Brain microvascular endothelial cell (primary cell): ENCODE results near the gene MDFI.

Experiments used
- DNase-seq: peaks from one replicate; pipeline ENCODE4 v3.0.0-alpha.2; 2020
- H3K27ac ChIP-seq: fragments of 250-450 bp; sonication (Bioruptor Pico); 2 replicates; pipeline ENCODE4 v1.5.1; 2020; ENCODE audit warnings: mild to moderate bottlenecking, moderate library complexity
- H3K27me3 ChIP-seq: fragments of 250-450 bp; sonication (Bioruptor Pico); replicated peaks from 2 replicates; pipeline ENCODE4 v1.5.1; 2020; ENCODE audit warnings: mild to moderate bottlenecking
- H3K36me3 ChIP-seq: fragments of 250-450 bp; sonication (Bioruptor Pico); replicated peaks from 2 replicates; pipeline ENCODE4 v1.5.1; 2020; ENCODE audit warnings: mild to moderate bottlenecking
- H3K4me3 ChIP-seq: 2 replicates; pipeline ENCODE4 v1.5.1; 2011; ENCODE audit warnings: low read depth, mild to moderate bottlenecking, control low read depth, low read length, moderate library complexity
- CTCF ChIP-seq: IDR thresholded peaks from 2 replicates; pipeline ENCODE4 v1.5.1; 2011; ENCODE audit warnings: low read depth, mild to moderate bottlenecking, moderate library complexity, low read length, control low read depth, inconsistent platforms; ENCODE audit errors: missing control alignments
- in situ Hi-C: cut with HindIII; loops from 2 replicates; pipeline ENCODE4 v1.10.0; 2017; ENCODE audit warnings: low sequenced_read_pairs, low pct_ligation_motif_present

The MDFI gene

DNA sequence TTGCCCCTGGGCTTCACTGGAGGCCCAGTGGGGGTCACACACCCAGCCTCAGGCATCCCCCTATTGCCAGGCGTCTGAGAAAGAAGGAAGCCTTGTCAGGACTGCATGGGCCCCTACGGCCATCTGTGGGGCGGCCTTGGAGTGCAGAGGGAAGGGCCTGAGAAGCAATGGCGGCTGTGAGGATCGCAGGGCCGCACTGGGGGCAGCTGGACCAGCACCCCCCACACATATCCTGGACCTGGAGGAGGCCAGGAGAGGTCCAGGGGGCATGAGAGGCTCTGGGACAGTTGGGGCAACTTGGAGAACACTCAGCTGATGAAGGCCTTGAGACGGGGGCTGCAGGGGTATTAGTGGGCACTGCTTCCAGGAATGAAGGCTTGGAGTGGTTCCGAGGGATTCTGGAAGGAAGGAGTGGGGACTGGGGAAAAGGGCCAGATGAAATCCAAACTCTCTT lies 16.5 kb downstream of the MDFI start:
- Histone ChIP-seq H3K4me3 (no peak overlapping the region), H3K27me3 (no peaks in the 10 kb centered on the region), H3K27ac (no peak overlapping the region), H3K36me3 (no peaks in the 10 kb centered on the region)
- TF ChIP-seq CTCF: no peak
- no peak for DNase-seq
- in situ Hi-C loops: no loop called here

GRCh38 chr6:41655176-41655575 lies 16.9 kb downstream of the MDFI start:
- no peak for TF ChIP-seq CTCF
- DNase-seq: no peak
- no peak overlapping the region for H3K4me3 ChIP-seq
- H3K36me3 ChIP-seq: no peaks in the 10 kb centered on the region
- peaks cover 1% of the 10 kb centered on the region for H3K27me3 ChIP-seq
- in situ Hi-C loops: no loop called here
- no peak overlapping the region for H3K27ac ChIP-seq

DNA sequence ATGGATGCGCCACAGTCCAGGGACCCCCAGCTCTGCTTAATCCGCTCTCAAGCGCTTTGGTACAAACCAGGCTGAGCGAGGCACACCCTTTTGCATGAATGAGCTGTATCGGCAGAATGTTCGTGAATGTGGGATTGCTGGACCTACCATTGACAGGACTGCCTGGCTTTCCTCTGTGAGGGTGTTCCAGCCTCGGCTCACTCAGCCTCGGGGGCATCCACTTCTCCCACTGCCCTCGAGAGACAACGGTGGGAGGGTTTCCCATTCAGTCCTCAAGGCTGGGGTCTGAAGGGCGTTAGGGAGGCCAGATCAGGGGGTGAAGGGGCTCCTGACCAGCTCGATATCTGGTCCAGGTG lies 17.4 kb downstream of the MDFI start:
- Histone ChIP-seq H3K4me3 (no peak overlapping the region), H3K27ac (no peak overlapping the region), H3K36me3 (no peaks in the 10 kb centered on the region), H3K27me3 (peaks cover 4% of the 10 kb centered on the region)
- no peak for TF ChIP-seq CTCF
- no peak for DNase-seq
- in situ Hi-C loops: no loop called here

DNA sequence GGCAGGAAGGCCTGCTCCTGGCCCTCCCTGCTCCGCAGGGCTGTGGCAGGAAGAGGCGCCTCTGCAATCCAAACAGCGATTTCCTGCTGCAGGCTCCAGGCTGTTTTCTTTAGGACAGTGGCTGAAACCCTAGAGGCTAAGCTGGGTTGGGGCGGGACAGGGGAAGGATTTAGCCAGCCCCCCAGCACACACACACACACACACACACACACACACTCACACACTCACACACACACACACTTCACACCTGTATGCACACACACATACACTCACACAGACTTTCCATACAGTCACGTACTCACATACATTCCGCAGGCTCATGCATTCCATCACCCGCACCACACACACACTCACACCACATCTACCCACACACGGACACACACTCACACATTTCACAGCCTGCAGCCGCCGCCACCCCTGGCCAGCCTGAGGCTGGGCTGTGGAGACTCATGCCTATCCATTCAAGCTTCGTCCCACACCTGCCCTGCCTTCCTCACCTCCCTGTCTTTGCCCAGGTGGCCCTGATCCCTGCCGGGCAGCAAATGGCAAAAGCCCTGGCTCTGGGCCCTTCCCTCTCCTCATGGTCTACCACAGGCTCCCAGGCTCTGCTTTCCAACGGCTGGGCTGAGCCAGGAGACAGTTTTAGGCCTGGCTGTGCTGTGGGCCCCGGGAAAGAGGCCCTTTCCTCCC lies 17.9 kb downstream of the MDFI start:
- no peaks in the 10 kb centered on the region for H3K36me3 ChIP-seq
- H3K4me3 ChIP-seq: no peak overlapping the region
- TF ChIP-seq CTCF: no peak
- no peak overlapping the region for H3K27ac ChIP-seq
- peak; percentile 44 for DNase-seq
- in situ Hi-C loops: no loop called here
- peaks cover 4% of the 10 kb centered on the region for H3K27me3 ChIP-seq

DNA sequence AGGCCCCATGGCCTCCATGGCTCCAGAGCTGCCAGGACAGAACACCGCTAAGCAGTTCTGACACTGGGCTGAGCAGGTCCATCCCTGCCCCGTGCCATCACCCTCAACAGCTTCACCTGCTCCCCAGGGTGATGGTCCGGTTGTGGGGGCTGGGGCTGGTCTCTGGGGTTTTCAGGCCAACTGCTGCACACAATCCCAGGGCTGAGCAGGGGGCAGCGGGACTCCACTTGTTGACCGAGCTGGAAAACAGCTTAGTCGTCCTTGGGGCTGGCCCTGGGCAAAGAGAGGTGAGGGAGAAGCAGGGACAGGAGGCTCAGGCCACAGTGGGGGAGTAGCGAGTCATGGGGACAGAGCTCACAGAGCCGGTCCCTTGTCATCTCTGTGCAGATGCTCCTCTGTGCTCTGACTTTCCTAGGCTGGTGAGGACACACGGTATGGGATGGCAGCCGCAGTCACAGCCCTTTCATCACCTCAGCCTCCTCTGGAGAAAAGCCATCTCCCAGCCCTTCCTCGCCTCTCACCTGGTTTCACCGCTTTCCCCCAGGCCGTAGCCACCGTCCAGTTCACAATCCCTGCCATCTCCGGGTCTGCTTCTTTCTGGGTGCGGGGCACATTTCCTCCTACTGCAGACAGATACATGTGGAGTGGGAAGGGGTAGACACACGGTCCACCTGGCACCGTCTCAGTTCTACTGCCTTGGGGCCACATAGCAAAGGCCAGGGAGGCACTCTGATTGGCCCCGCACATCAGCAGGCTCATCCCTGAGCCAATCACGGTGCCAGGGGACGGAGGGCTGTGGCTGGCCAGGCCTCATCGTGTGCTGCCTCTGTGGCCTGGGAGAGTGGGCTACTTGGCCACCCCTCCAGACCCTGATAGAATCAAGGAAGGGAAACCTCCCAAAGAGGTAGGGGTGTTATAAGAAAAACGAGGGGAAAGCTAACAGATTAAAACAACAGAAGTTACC lies 19.1 kb downstream of the MDFI start:
- TF ChIP-seq CTCF: no peak
- peaks cover 7% of the 10 kb centered on the region for H3K27me3 ChIP-seq
- in situ Hi-C loops: no loop called here

More for the DNA sequence above, 19.1 kb downstream of the MDFI start:
- Histone ChIP-seq H3K27ac (no peak overlapping the region), H3K4me3 (no peak overlapping the region), H3K36me3 (no peaks in the 10 kb centered on the region)
- no peak for DNase-seq
